ENCODE measurements around the gene LY6G6F.

LY6G6F gene

GRCh38 chr6:31728767-31729514 lies 22.3 kb downstream of the LY6G6F start, which contains the start of gene DDAH2:
Gene DDAH2, minus strand, starts transcription at chr6:31729299. Its CDS starts 138 bp downstream, at chr6:31729161.
- H3K27ac ChIP-seq (ENCODE audit: low read depth, low read length) = peak within 1 kb of the TSS; percentile 20
- peak within 1 kb of the TSS; percentile 55 for H3K9ac ChIP-seq (ENCODE audit: low read length)
- H4K20me1 ChIP-seq (ENCODE audit: low read depth, low read length) = no peaks in the 10 kb centered on the region
- no peaks in the 10 kb centered on the region for H3K9me3 ChIP-seq (ENCODE audit: insufficient read depth, low read length)
- peaks cover 18% of the 10 kb centered on the region; the same call in 1 of the 2 replicates for H3K36me3 ChIP-seq (ENCODE audit: low read length)
- H3K79me2 ChIP-seq (ENCODE audit: insufficient read depth, low read length) = no peaks in the 10 kb centered on the region
- no peaks in the 10 kb centered on the region for H3K27me3 ChIP-seq (ENCODE audit: low read length)
- TF ChIP-seq EZH2phosphoT487 (conservative IDR thresholded peaks at IDR 0.05; ENCODE audit: low read length) = no peak
- peak; percentile 100 for TF ChIP-seq CTCF (IDR thresholded peaks at IDR 0.05; ENCODE audit: insufficient read depth, low read length, poor library complexity, severe bottlenecking)
- no peaks in the 10 kb centered on the region for H3K9me2 ChIP-seq (replicated peaks; ENCODE audit: insufficient read depth, low read length)
- H3K4me2 ChIP-seq (ENCODE audit: low read depth, low read length, poor library complexity, severe bottlenecking) = peak within 1 kb of the TSS; percentile 73
- H2AFZ ChIP-seq (ENCODE audit: low read depth, low read length, severe bottlenecking) = peak within 1 kb of the TSS; percentile 27
- peaks cover 30% of the 10 kb centered on the region for H3F3A ChIP-seq (ENCODE audit: insufficient read depth)
- H3K4me3 ChIP-seq (ENCODE audit: insufficient read depth, low read length, poor library complexity, severe bottlenecking) = peak within 1 kb of the TSS; percentile 63

DNA sequence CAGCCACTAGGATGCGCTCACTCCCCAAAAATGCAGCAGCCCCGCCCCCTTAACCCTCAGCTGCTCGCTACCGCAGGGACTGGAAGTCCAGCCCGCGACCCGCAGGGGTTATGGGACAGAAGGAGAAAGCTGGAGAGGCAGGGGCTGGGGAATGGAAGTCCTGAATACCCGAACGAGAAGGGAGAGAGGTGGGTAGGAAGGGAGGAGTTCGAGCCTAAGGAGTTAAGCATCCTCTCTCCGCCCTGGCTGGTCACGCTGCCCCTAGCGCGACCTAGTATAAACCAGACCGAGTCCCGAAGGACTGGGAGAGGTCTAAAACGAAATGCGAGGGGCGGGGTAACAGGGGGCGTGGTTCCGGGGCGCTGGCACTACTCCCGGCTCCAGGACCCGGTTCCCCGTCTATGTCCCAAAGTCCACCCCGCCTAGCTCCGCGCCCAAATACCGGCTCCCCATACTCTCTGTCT lies 22.9 kb downstream of the LY6G6F start:
- Histone ChIP-seq H4K20me1 (ENCODE audit: low read depth, low read length) (no peaks in the 10 kb centered on the region), H2AFZ (ENCODE audit: low read depth, low read length, severe bottlenecking) (peak overlapping the region; percentile 27), H3K27me3 (ENCODE audit: low read length) (no peaks in the 10 kb centered on the region), H3K36me3 (ENCODE audit: low read length) (peaks cover 18% of the 10 kb centered on the region; the same call in 1 of the 2 replicates), H3F3A (ENCODE audit: insufficient read depth) (peaks cover 30% of the 10 kb centered on the region), H3K79me2 (ENCODE audit: insufficient read depth, low read length) (peaks cover 6% of the 10 kb centered on the region), H3K9ac (ENCODE audit: low read length) (peak overlapping the region; percentile 55), H3K9me2 (replicated peaks; ENCODE audit: insufficient read depth, low read length) (no peaks in the 10 kb centered on the region), H3K9me3 (ENCODE audit: insufficient read depth, low read length) (no peaks in the 10 kb centered on the region), H3K4me3 (ENCODE audit: insufficient read depth, low read length, poor library complexity, severe bottlenecking) (peak overlapping the region; percentile 63), H3K27ac (ENCODE audit: low read depth, low read length) (peak overlapping the region; percentile 20), H3K4me2 (ENCODE audit: low read depth, low read length, poor library complexity, severe bottlenecking) (peak overlapping the region; percentile 73)
- TF ChIP-seq EZH2phosphoT487 (conservative IDR thresholded peaks at IDR 0.05; ENCODE audit: low read length) = no peak
- TF ChIP-seq CTCF (IDR thresholded peaks at IDR 0.05; ENCODE audit: insufficient read depth, low read length, poor library complexity, severe bottlenecking) = no peak

DNA sequence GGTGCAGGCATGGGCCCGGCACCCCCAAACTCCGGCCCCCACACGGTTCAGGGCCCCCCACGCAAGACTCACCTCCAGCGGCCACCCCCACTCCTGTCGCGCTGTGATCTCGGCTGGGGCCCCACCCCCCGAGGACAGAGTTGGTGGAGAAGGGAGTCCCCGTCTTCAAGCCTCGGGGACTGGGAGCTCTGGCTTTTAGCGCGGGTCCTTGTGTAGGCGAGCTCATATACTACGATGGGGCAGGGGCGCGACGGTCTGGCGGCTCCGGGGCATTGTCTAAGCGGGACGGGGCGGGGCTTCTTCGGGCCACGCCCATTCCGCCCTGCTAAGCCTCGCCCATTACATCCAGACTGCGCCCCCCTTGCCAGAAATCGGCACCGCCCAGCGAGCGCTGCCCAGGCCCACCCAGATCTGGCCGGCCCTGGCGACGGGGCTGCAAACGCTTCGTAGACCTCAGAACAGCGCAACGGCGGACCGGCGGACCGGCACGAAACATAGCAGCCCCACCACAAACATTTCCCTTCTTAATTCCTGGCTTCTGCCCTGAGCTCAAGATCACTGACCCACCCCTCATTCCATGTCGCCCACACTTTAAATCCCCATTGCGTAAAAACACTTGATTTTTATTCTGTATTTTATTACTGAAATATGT lies 23.4 kb downstream of the LY6G6F start:
- H3K79me2 ChIP-seq (ENCODE audit: insufficient read depth, low read length) = peaks cover 11% of the 10 kb centered on the region
- H3K4me3 ChIP-seq (ENCODE audit: insufficient read depth, low read length, poor library complexity, severe bottlenecking) = peak overlapping the region; percentile 63
- peak overlapping the region; percentile 27 for H2AFZ ChIP-seq (ENCODE audit: low read depth, low read length, severe bottlenecking)
- no peaks in the 10 kb centered on the region for H3K9me2 ChIP-seq (replicated peaks; ENCODE audit: insufficient read depth, low read length)
- H3K27me3 ChIP-seq (ENCODE audit: low read length) = no peaks in the 10 kb centered on the region
- H4K20me1 ChIP-seq (ENCODE audit: low read depth, low read length) = no peaks in the 10 kb centered on the region
- peak overlapping the region; percentile 55 for H3K9ac ChIP-seq (ENCODE audit: low read length)
- TF ChIP-seq EZH2phosphoT487 (conservative IDR thresholded peaks at IDR 0.05; ENCODE audit: low read length) = no peak
- TF ChIP-seq CTCF (IDR thresholded peaks at IDR 0.05; ENCODE audit: insufficient read depth, low read length, poor library complexity, severe bottlenecking) = no peak
- H3F3A ChIP-seq (ENCODE audit: insufficient read depth) = peaks cover 30% of the 10 kb centered on the region
- H3K9me3 ChIP-seq (ENCODE audit: insufficient read depth, low read length) = no peaks in the 10 kb centered on the region
- peak overlapping the region; percentile 73 for H3K4me2 ChIP-seq (ENCODE audit: low read depth, low read length, poor library complexity, severe bottlenecking)
- peaks cover 18% of the 10 kb centered on the region; the same call in 1 of the 2 replicates for H3K36me3 ChIP-seq (ENCODE audit: low read length)
- H3K27ac ChIP-seq (ENCODE audit: low read depth, low read length) = peak overlapping the region; percentile 20
